NCI-H128 (cell line): ENCODE data around the gene CUX1.

ENCODE experiments used
- DNase-seq: peaks from one replicate; lab custom pipeline; 2025; ENCODE audit not compliant: unreplicated experiment; lab: John Stamatoyannopoulos, UW

CUX1 gene

GRCh38 chr7:101952355-101953247 is 135.2 kb downstream of the CUX1 start:
- DNase-seq: no peak

- no peak for DNase-seq
Measured at GRCh38 chr7:101953248-101953819, 135.9 kb downstream of the CUX1 start.

- no peak for DNase-seq
Measured at GRCh38 chr7:101954499-101954898, 137.1 kb downstream of the CUX1 start.

GRCh38 chr7:101956130-101956529 is 138.7 kb downstream of the CUX1 start:
- DNase-seq: no peak

- no peak for DNase-seq
Measured at GRCh38 chr7:101957744-101958525, 140.5 kb downstream of the CUX1 start.

- no peak for DNase-seq
Measured at GRCh38 chr7:101959342-101959741, 141.9 kb downstream of the CUX1 start.

GRCh38 chr7:101959829-101960228 is 142.4 kb downstream of the CUX1 start:
- no peak for DNase-seq

GRCh38 chr7:101960323-101960722 is 142.9 kb downstream of the CUX1 start:
- no peak for DNase-seq

- no peak for DNase-seq
Measured at GRCh38 chr7:101960985-101961708, 143.7 kb downstream of the CUX1 start.

- no peak for DNase-seq
Measured at GRCh38 chr7:101961811-101962210, 144.4 kb downstream of the CUX1 start.

- DNase-seq: no peak
Measured at GRCh38 chr7:101963693-101964092, 146.3 kb downstream of the CUX1 start.

- no peak for DNase-seq
Measured at GRCh38 chr7:101964680-101965452, 147.4 kb downstream of the CUX1 start.

GRCh38 chr7:101968720-101969466 is 151.5 kb downstream of the CUX1 start:
- no peak for DNase-seq

GRCh38 chr7:101969997-101970585 is 152.7 kb downstream of the CUX1 start:
- no peak for DNase-seq

- no peak for DNase-seq
Measured at GRCh38 chr7:101970801-101971200, 153.4 kb downstream of the CUX1 start.

GRCh38 chr7:101971457-101971856 is 154.0 kb downstream of the CUX1 start:
- no peak for DNase-seq

- no peak for DNase-seq
Measured at GRCh38 chr7:101972627-101973026, 155.2 kb downstream of the CUX1 start.

GRCh38 chr7:101973130-101973529 is 155.7 kb downstream of the CUX1 start:
- DNase-seq: no peak

- DNase-seq: no peak
Measured at GRCh38 chr7:101974393-101974792, 157.0 kb downstream of the CUX1 start.
